OCI-LY3 (cell line): ENCODE results near the gene MEP1B.

ENCODE experiments used
- CTCF ChIP-seq: fragments of 200-600, 300-600 bp; sonication (generic); IDR thresholded peaks from 2 replicates; pipeline ENCODE4 v1.5.1; 2014; ENCODE audit warnings: antibody characterized with exemption, low read length, low read depth
- EZH2phosphoT487 ChIP-seq: fragments of 200-600 bp; shearing (Covaris generic); IDR thresholded peaks from 2 replicates; pipeline ENCODE4 v1.6.1; 2018; ENCODE audit warnings: antibody characterized with exemption, mixed run types, low read depth

GRCh38 chr18:32237049-32237448 lies 47.2 kb downstream of the MEP1B start:
- TF ChIP-seq CTCF (no peak), EZH2phosphoT487 (no peak)
